NCI-H82 treated with DMSO at 0.1 percent for 48 hours (cell line): ENCODE data around the gene ARSB.
"Not testable (repeated sequence)": the region's sequence is repeated elsewhere in the genome, so short reads cannot be mapped to it uniquely, and the experiment has no call there.

Experiments
- DNase-seq: peaks from one replicate; lab custom pipeline; 2025; ENCODE audit not compliant: unreplicated experiment; lab: John Stamatoyannopoulos, UW

ARSB gene

GRCh38 chr5:78758169-78758839, 226.8 kb downstream of the ARSB start:
- no peak for DNase-seq

DNA sequence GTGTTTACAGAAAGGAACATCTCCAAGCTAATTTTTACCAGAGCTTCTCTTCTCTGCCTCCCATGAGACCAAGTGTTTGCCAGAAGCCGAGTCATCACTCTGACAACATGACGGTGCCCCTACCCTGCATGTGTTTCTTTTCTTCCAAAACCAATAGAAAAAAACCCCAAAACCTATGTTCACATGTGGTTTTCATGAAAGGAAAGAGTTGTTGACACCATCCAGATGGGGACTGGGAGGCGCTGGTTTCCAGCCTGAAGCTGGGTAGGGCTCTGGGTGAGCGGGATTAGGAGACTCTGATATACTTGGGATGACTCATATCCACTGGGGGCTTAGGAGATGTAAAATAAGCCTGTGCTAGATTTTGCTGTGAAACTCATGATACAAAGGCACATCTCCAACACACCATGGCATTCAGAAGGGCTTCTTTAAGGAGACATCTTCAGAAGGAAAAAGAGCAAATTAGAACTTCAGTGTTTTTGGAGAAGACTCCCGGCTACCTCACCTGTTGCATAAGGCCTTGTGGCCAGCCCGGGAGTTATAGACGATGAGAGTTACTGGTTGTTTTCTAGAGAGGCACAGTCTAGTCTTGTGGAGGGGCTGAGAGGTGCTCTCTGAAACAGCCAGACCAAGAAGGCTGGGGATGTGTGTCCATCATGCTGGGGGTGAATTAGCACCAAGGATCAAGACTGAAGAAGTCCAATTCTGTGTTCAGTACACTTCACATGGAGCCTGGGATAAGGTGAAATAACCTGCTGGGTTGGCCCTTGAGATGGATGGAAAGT, 227.6 kb downstream of the ARSB start:
- DNase-seq = no peak

DNA sequence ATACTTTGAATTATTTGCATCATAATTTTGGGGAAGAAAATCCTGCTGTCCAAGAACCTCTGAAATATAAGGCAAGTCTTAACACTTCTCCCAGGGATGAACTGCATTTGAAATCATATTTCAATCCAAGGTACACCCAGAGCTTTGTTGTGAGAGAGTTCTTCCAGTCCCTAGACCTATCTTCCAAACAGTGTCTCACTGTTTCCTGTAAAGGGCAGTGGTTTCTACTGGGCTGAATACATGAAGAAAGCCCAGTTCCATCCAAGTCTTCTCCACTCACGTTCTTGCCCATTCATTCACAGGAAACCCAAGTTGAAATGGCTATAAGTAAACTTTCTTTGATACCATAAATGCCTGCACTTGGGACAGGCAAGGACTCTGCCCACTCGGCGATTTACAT, 228.3 kb downstream of the ARSB start:
- DNase-seq = no peak

GRCh38 chr5:78755822-78756429, 229.2 kb downstream of the ARSB start:
- DNase-seq = no peak

- DNase-seq = no peak
These were observed 230.5 kb downstream of the ARSB start for GRCh38 chr5:78754655-78755054.

DNA sequence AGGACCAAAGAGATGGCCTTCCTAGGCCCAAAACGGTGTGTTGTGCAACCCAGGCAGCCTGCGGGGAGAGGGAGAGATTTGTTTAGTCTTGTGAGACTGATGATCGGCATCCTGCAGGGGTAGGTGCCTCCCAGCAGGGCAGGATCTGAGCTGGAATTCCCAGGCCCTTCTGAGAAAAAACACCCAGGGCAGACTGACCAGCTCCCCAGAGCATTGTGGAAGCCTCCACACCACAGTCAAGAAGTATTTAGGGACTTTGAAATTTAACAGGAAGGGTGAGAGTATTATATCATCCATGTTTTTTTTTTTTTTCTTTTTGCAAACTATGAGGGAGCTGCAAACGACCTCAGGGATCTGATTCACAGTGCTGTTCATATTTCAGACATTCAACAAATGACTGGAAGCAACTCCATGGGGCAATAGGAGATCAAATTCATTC, 232.0 kb downstream of the ARSB start:
- DNase-seq = no peak

GRCh38 chr5:78751872-78752271, 233.2 kb downstream of the ARSB start:
- DNase-seq = no peak

DNA sequence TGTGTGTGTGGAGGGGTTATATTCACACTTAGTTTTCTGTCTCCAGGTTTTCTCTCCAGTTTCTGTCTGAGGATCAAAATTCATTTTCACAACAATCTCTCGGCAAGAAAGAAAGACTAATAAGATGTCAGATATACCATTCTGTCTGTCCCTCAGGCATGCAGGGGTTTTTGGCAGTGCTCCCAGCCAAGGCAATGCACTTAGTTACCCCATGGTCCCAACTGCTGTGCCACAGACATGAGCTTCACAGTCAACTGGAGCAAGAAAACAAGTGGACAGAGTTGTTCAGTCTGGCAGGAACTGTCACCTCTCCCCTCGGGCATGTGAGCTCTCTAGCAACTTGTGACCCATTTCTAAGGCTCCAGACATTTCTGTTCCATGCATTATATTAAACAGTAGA, 234.8 kb downstream of the ARSB start:
- no peak for DNase-seq

- DNase-seq = no peak
These were observed 237.3 kb downstream of the ARSB start for GRCh38 chr5:78747705-78748359.

- DNase-seq = no peak
These were observed 238.1 kb downstream of the ARSB start for GRCh38 chr5:78747055-78747454.

DNA sequence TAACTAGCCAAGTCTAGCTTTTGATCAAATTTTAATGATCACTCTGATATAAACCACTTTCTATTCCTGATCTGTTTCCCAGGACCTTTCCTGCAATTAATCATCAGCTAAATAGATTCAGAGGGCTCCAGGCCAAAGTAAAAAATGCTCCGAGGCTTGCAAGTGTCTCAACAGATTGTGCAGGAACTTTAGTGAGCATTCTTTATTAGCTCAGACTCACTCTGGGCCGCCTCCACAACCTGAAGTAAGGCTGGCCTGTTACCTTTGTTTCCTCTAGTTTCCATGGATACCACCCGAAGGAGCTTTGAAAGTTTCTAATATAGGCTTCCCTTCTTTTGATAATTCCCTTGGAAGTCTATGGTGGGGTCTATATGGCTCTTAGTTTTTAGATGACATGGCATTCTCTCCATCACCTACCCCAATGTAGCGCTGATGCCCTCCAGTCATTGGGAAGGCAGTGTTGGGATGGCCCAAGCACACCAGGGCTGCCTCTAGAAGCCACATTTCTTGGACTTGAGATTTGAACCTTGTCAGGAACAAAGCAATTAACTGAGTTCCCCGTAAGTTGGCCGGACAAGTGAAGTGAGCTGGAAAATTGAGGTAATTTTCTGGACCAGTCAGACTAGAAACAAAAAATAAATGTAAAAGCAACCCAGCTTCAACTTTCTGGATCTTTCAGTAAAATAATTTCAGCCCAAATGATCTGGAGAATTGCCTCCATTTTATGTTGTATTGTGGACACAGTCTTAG, 238.9 kb downstream of the ARSB start:
- DNase-seq = no peak

DNA sequence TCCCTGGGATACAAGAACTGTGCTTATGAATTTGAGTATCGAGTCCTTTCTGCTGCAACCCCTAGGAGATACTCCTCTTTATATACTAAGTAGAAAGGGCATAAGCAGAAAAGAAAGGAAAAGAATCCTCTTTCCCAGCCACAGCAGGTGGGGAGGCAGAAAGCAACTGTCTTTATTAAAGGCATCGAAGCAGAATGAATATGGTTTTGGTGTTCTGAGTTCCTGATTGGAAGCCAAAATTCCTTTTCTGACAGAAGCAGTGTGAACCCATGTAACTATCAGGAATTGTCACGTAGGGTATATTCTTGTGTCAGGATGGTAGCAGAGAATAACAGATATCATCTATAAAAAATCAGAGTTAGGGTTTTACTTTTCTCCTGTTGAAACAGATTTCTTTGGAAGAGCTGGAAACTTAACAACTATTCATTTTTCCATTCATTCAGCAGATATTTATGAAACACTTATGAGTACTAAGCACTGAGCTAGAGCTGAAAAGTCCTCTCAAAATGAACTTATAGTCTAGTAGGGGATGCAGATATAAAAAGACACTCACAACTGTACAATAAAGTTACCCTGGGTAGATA, 240.1 kb downstream of the ARSB start:
- DNase-seq = no peak

DNA sequence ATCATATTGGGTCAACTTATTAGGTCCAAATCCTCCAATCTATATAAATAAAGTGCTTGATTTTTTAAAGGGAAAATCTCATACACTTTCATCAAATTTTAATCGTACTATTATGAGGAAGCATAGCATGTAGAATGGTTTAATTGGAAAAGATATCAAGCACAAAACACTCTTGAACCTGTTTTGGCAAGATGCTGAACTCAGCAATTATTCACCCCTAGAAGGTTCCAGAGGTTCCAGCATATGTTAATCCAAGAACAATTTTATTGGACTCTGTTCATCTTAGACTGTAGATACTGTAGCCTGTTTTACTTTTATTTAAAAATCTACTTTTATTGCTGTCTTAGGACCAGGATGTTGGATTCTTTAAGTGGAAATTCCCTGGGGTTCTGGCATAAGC, 244.1 kb downstream of the ARSB start:
- no peak for DNase-seq

GRCh38 chr5:78738693-78739300, 246.3 kb downstream of the ARSB start:
- DNase-seq = no peak

DNA sequence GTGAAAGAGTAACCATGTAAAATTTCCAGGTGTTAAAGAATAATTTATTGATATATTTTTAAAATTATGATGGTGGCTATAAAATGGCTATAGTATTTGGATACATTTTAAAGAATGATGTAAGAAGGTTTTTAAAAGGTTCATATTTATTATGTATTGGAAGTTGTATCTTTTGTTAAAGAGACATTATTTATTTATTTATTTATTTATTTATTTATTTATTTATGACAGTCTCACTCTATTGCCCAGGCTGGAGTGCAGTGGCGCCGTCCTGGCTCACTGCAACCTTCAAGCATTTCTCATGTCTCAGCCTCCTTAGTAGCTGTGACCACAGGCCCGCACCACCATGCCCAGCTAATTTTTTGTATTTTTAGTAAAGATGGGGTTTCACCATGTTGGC, 247.0 kb downstream of the ARSB start:
- DNase-seq = no peak

- DNase-seq = no peak
These were observed 249.2 kb downstream of the ARSB start for GRCh38 chr5:78735834-78736463.

DNA sequence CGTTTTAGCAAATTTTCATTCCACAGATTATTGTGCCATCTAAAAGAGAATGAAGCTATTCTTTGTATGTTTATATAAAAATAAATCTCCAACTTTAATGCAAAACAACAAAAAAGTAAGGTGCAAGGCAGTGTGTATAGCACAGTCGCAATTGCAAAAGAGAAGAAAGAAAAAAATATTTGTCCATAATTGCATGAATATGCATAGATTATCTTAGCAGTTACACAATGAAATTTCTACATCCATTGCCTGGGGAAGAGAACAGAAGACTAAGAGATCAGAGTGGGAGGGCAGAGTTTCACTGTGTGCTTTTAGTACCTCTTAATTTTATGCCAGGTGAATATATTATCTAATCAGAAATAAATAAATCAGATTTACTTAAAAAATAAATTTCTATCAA, 250.2 kb downstream of the ARSB start:
- no peak for DNase-seq

- DNase-seq = no peak
These were observed 250.8 kb downstream of the ARSB start for GRCh38 chr5:78734094-78734845.

DNA sequence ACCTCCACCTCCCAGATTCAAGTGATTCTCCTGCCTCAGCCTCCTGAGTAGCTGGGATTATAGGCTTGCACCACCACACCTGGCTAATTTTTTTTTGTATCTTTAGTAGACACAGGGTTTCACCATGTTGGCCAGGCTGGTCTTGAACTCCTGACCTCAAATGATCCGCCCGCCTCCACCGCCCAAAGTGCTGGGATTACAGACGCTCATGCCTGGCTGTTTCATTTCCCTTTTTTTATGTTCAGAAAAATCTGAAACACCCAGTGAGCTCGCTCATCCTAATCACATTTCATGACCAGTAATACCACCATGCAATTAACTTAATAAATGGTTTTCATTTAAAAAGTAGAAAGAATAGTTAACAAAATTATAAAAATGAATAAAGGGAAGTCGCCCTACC, 252.4 kb downstream of the ARSB start:
- not testable (repeated sequence) for DNase-seq
